Breast epithelium (tissue), 3 donors: ENCODE results near the gene EFHC2.

Experiments used
- POLR2A ChIP-seq: fragments of 450-650 bp; IDR thresholded peaks from one replicate; pipeline ENCODE4 v1.6.1; 2016; ENCODE audit warnings: antibody characterized with exemption, mild to moderate bottlenecking, moderate library complexity
- POLR2AphosphoS5 ChIP-seq, 3 donors: sonication (generic); formaldehyde crosslinking; IDR thresholded peaks; one replicate each; pipeline ENCODE4 v1.6.1; 2017; ENCODE audit warnings: antibody characterized with exemption in 3 of 3
- TF ChIP-seq, protein P1 (sequence below), 3 donors: fragments of 450-650 bp; IDR thresholded peaks; one replicate each; pipeline ENCODE4 v1.5.1; 2016 to 2017; ENCODE audit warnings: antibody characterized with exemption in 3 of 3, mild to moderate bottlenecking in 3 of 3, moderate library complexity in 3 of 3

DNA sequence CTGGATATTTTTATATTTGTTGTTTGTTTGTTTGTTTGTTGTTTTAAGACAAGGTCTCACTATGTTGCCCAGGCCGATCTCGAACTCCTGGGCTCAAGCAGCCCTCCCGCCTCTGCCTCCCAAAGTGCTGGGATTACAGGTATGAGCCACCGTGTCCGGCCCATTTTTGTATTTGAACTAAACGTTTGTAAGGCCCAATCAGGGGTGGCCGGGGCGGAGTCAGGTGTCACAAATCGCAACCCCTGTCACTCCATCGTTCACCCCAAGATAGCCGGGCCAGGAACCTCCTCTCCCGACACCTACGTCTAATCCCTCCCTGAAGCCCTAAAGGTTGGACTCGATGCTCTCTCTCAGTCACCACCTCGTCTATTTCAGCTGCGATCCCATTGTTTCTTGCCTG is 722 bp upstream of the EFHC2 start:
- TF ChIP-seq POLR2A = no peak
- TF ChIP-seq, protein P1, sequence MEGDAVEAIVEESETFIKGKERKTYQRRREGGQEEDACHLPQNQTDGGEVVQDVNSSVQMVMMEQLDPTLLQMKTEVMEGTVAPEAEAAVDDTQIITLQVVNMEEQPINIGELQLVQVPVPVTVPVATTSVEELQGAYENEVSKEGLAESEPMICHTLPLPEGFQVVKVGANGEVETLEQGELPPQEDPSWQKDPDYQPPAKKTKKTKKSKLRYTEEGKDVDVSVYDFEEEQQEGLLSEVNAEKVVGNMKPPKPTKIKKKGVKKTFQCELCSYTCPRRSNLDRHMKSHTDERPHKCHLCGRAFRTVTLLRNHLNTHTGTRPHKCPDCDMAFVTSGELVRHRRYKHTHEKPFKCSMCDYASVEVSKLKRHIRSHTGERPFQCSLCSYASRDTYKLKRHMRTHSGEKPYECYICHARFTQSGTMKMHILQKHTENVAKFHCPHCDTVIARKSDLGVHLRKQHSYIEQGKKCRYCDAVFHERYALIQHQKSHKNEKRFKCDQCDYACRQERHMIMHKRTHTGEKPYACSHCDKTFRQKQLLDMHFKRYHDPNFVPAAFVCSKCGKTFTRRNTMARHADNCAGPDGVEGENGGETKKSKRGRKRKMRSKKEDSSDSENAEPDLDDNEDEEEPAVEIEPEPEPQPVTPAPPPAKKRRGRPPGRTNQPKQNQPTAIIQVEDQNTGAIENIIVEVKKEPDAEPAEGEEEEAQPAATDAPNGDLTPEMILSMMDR (IDR thresholded peaks at IDR 0.05) = no peak
- TF ChIP-seq POLR2AphosphoS5 (IDR thresholded peaks at IDR 0.05) = no peak
